ENCODE measurements around the gene INPP4B.
A peak's percentile ranks its signal among the peaks of the same experiment; 100 is the strongest.

The INPP4B gene

DNA sequence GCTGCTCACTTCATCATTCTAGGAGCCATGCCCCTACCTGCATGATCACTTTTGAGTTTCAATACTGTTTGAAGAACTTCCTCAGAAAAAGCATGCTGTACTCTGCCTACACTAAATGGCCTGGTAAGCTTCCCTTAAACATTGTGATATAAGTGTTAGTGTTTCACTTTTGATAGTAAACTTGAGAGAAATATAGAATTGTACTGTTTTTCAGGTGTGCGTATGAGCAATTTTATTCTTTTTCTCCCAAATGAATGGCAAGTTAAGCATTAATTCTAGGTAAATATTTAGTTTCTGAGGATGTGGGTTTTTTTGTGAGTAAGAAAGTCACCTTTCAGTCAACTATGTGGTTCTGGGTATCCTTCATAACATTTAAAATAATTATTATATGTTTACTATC, 725.2 kb downstream of the INPP4B start:
- TF ChIP-seq Cebpa-rat (IDR thresholded peaks at IDR 0.05) = no peak
- H3K4me1 ChIP-seq = peaks cover 0 to 13% (median 4%) of the 10 kb centered on the region in 10 experiments; a peak in 9 of 20 replicates
- H3K9me3 ChIP-seq (replicated peaks in 1 of 11) = 0 out of 22 replicates have a peak, but pooled peaks cover 0 to 5% (median 0%) of the 10 kb centered on the region in 11 experiments
- H3K27me3 ChIP-seq = no peaks in the 10 kb centered on the region
- H3K36me3 ChIP-seq = no peaks in the 10 kb centered on the region
- no peaks in the 10 kb centered on the region for H4K20me1 ChIP-seq
- no peak overlapping the region for H3K4me2 ChIP-seq
- no peak overlapping the region for H3K9ac ChIP-seq
- H3K4me3 ChIP-seq = no peak overlapping the region
- no peak overlapping the region for H3K27ac ChIP-seq

DNA sequence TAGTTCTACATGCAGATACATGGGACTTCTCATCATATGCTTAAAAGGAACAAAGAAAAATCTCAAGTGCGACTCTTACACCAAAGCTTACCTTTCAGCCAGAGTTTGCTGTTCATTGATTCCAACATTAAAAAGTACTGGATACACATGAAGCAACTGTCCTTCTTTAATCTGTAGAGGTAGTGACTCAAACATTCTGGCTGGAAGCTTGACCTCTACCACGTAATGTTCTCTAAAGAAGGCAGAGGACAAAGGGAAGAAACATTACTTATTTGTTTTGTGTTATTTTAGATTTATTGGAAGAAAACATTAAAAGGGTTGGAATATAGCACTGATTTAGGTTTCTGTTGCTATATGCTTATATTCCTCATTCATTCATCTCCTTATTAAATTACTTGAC, 733.6 kb downstream of the INPP4B start:
- H3K9ac ChIP-seq = no peak overlapping the region
- TF ChIP-seq Cebpa-rat (IDR thresholded peaks at IDR 0.05) = no peak
- H3K4me3 ChIP-seq = no peak overlapping the region
- H3K9me3 ChIP-seq (replicated peaks in 1 of 11) = no peaks in the 10 kb centered on the region
- H3K27ac ChIP-seq = no peak overlapping the region
- H3K27me3 ChIP-seq = no peaks in the 10 kb centered on the region
- no peaks in the 10 kb centered on the region for H3K4me1 ChIP-seq
- H4K20me1 ChIP-seq = no peaks in the 10 kb centered on the region
- H3K36me3 ChIP-seq = 0 out of 22 replicates have a peak, but pooled peaks cover 0 to 3% (median 0%) of the 10 kb centered on the region in 11 experiments
- no peak overlapping the region for H3K4me2 ChIP-seq

DNA sequence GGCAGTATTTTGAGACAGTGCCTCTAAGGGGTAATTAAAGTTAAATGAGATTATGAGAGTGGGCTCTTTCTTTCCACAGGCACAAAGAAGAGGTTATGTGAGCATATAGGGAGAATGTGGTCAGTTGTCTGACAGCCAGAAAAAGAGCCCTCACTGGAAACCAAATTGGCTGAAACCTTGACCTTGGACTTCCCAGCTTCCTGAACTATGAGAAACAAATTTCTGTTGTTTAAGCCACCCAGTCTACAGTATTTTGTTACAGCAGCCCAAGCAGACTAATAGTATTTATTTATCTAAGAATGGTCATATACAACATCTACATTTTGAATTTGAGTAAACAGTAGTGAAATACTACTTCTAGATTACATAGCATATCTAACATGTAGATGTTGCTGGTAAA, 736.0 kb downstream of the INPP4B start:
- Histone ChIP-seq H4K20me1 (no peaks in the 10 kb centered on the region), H3K9ac (no peak overlapping the region), H3K27ac (no peak overlapping the region), H3K4me1 (no peaks in the 10 kb centered on the region), H3K4me3 (no peak overlapping the region), H3K27me3 (no peaks in the 10 kb centered on the region), H3K4me2 (no peak overlapping the region), H3K9me3 (replicated peaks in 1 of 11) (no peaks in the 10 kb centered on the region), H3K36me3 (0 out of 22 replicates have a peak, but pooled peaks cover 0 to 3% (median 0%) of the 10 kb centered on the region in 11 experiments)
- TF ChIP-seq Cebpa-rat (IDR thresholded peaks at IDR 0.05) = no peak

DNA sequence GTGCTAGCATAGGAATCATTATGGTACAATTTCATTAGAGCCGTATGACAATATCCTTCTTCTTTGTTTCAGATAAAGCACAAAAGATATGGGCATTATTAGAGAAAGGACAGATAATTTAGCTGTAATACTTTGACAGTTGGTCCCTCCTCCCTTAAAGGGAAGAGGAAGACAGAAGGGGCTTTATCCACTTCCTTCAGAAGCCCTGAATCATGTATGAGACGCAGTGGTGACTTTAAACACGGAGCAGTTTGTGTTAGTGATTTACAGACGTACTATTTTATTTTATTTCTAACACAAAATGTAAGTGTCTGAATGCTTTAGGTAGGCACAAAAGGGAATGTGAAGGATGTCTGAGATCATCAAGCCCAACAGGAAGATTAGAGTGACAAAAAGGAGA, 742.1 kb downstream of the INPP4B start:
- Histone ChIP-seq H3K27ac (no peak overlapping the region), H3K4me3 (no peak overlapping the region), H3K27me3 (no peaks in the 10 kb centered on the region), H3K4me2 (no peak overlapping the region), H3K36me3 (0 out of 22 replicates have a peak, but pooled peaks cover 0 to 3% (median 0%) of the 10 kb centered on the region in 11 experiments), H3K4me1 (peaks cover 0 to 1% (median 0%) of the 10 kb centered on the region in 10 experiments; a peak in 1 of 20 replicates), H3K9ac (no peak overlapping the region), H4K20me1 (no peaks in the 10 kb centered on the region), H3K9me3 (replicated peaks in 1 of 11) (no peaks in the 10 kb centered on the region)
- TF ChIP-seq Cebpa-rat (IDR thresholded peaks at IDR 0.05) = no peak

GRCh38 chr4:142101401-142101800, 744.7 kb downstream of the INPP4B start:
- Histone ChIP-seq H3K36me3 (no peaks in the 10 kb centered on the region), H3K4me1 (peaks cover 0 to 8% (median 0%) of the 10 kb centered on the region in 10 experiments; a peak in 1 of 20 replicates), H3K4me3 (no peak overlapping the region), H3K4me2 (no peak overlapping the region), H3K27me3 (no peaks in the 10 kb centered on the region), H3K9me3 (replicated peaks in 1 of 11) (no peaks in the 10 kb centered on the region), H3K9ac (no peak overlapping the region), H4K20me1 (no peaks in the 10 kb centered on the region), H3K27ac (no peak overlapping the region)
- TF ChIP-seq Cebpa-rat (IDR thresholded peaks at IDR 0.05) = no peak

GRCh38 chr4:142100941-142101340, 745.2 kb downstream of the INPP4B start:
- no peak overlapping the region for H3K4me3 ChIP-seq
- no peak overlapping the region for H3K9ac ChIP-seq
- no peaks in the 10 kb centered on the region for H3K27me3 ChIP-seq
- H3K27ac ChIP-seq = no peak overlapping the region
- no peaks in the 10 kb centered on the region for H3K36me3 ChIP-seq
- H3K4me1 ChIP-seq = peaks cover 0 to 8% (median 0%) of the 10 kb centered on the region in 10 experiments; a peak in 1 of 20 replicates
- no peak overlapping the region for H3K4me2 ChIP-seq
- no peaks in the 10 kb centered on the region for H3K9me3 ChIP-seq (replicated peaks in 1 of 11)
- no peaks in the 10 kb centered on the region for H4K20me1 ChIP-seq
- TF ChIP-seq Cebpa-rat (IDR thresholded peaks at IDR 0.05) = no peak

GRCh38 chr4:142098900-142099545, 747.1 kb downstream of the INPP4B start:
- Histone ChIP-seq H3K27ac (no peak overlapping the region), H3K4me1 (peaks cover 0 to 8% (median 0%) of the 10 kb centered on the region in 10 experiments; a peak in 1 of 20 replicates), H3K4me2 (peak overlapping the region in 3 of 11 experiments; percentile 1 to 17 (median 14); a peak in 3 of 22 replicates), H3K9me3 (replicated peaks in 1 of 11) (no peaks in the 10 kb centered on the region), H3K9ac (no peak overlapping the region), H3K4me3 (no peak overlapping the region), H3K27me3 (no peaks in the 10 kb centered on the region), H3K36me3 (no peaks in the 10 kb centered on the region), H4K20me1 (no peaks in the 10 kb centered on the region)
- no peak for TF ChIP-seq Cebpa-rat (IDR thresholded peaks at IDR 0.05)

- Histone ChIP-seq H3K36me3 (no peaks in the 10 kb centered on the region), H3K4me3 (no peak overlapping the region), H3K27ac (no peak overlapping the region), H3K4me1 (peaks cover 0 to 8% (median 0%) of the 10 kb centered on the region in 10 experiments; a peak in 1 of 20 replicates), H3K9me3 (replicated peaks in 1 of 11) (no peaks in the 10 kb centered on the region), H3K9ac (no peak overlapping the region), H3K27me3 (no peaks in the 10 kb centered on the region), H4K20me1 (no peaks in the 10 kb centered on the region), H3K4me2 (peak overlapping the region in 3 of 11 experiments; percentile 1 to 17 (median 14); a peak in 2 of 22 replicates)
- no peak for TF ChIP-seq Cebpa-rat (IDR thresholded peaks at IDR 0.05)
Measured at GRCh38 chr4:142098380-142098779, 747.7 kb downstream of the INPP4B start.

- no peaks in the 10 kb centered on the region for H3K9me3 ChIP-seq (replicated peaks in 1 of 11)
- no peak overlapping the region for H3K9ac ChIP-seq
- H3K27me3 ChIP-seq = no peaks in the 10 kb centered on the region
- H3K4me2 ChIP-seq = no peak overlapping the region
- H4K20me1 ChIP-seq = no peaks in the 10 kb centered on the region
- no peaks in the 10 kb centered on the region for H3K36me3 ChIP-seq
- TF ChIP-seq Cebpa-rat (IDR thresholded peaks at IDR 0.05) = no peak
- H3K27ac ChIP-seq = no peak overlapping the region
- peaks cover 0 to 8% (median 0%) of the 10 kb centered on the region in 10 experiments; a peak in 1 of 20 replicates for H3K4me1 ChIP-seq
- no peak overlapping the region for H3K4me3 ChIP-seq
Measured at GRCh38 chr4:142097015-142097414, 749.1 kb downstream of the INPP4B start.
